Gastrocnemius medialis (tissue), 4 donors: ENCODE measurements around the gene SLC7A6. TPM values are rescaled to one million over a fixed set of nuclear protein-coding genes. Genes with fewer than 3 reads are reported as not detected.
A peak's percentile ranks its signal among the peaks of the same experiment; 100 is the strongest.

ENCODE experiments used
- ATAC-seq, 2 donors: fragments of 150-250 bp; one replicate each; pipeline ENCODE4 v1.9.1; 2016
- DNase-seq, 2 donors: peaks; one replicate each; pipeline ENCODE4 v3.0.0-alpha.2; 2019
- H3K27ac ChIP-seq, 4 donors: fragments of 200-600 bp; sonication (generic); 1 replicate in 1 of 4; 2 replicates in 3 of 4; pipeline ENCODE4 v1.5.1; 2016 to 2018; ENCODE audit warnings: mild to moderate bottlenecking in 2 of 4, moderate library complexity in 1 of 4
- H3K27me3 ChIP-seq, 3 donors: fragments of 200-600 bp; sonication (generic) in 2 of 3; 1 replicate in 1 of 3; 2 replicates in 2 of 3; pipeline versions ENCODE4 v1.5.1 to v1.6.0; 2016 to 2019; ENCODE audit warnings: mild to moderate bottlenecking in 1 of 3, moderate library complexity in 1 of 3
- H3K36me3 ChIP-seq, 2 donors: fragments of 200-600 bp; sonication (generic) in 1 of 2; one replicate each; pipeline ENCODE4 v1.5.1; 2017 to 2018
- H3K4me1 ChIP-seq, 2 donors: fragments of 200-600 bp; sonication (generic) in 1 of 2; one replicate each; pipeline ENCODE4 v1.5.1; 2016 to 2017; ENCODE audit warnings: mild to moderate bottlenecking in 2 of 2
- H3K4me3 ChIP-seq, 4 donors: fragments of 200-600 bp; sonication (generic) in 3 of 4; 1 replicate in 1 of 4; 2 replicates in 3 of 4; pipeline ENCODE4 v1.5.1; 2016 to 2019; ENCODE audit warnings: mild to moderate bottlenecking in 2 of 4
- H3K9me3 ChIP-seq, 3 donors: fragments of 200-600 bp; sonication (generic) in 2 of 3; 1 replicate in 1 of 3; 2 replicates in 2 of 3; pipeline ENCODE4 v1.5.1; 2016 to 2019
- CTCF ChIP-seq, 5 experiments: fragments of 450-650 bp in 3 of 5; fragments of 200-600 bp in 2 of 5; sonication (generic) in 2 of 5; IDR thresholded peaks in 4 of 5; conservative IDR thresholded peaks in 1 of 5; 1 replicate in 4 of 5; 2 replicates in 1 of 5; pipeline ENCODE4 v1.5.1; 2016 to 2019; ENCODE audit warnings: antibody characterized with exemption in 5 of 5, mild to moderate bottlenecking in 3 of 5, moderate library complexity in 3 of 5
- POLR2A ChIP-seq, 2 donors: fragments of 450-650 bp; IDR thresholded peaks; one replicate each; pipeline ENCODE4 v1.6.1; 2017; ENCODE audit warnings: antibody characterized with exemption in 2 of 2, mild to moderate bottlenecking in 2 of 2, moderate library complexity in 2 of 2
- in situ Hi-C, 4 donors: fragments of 200-750 bp; cut with MboI; loops; one replicate each; pipeline versions ENCODE4 v1.15.0 to v1.8.0; 2017; ENCODE audit warnings: low sequenced_read_pairs in 4 of 4
- intact Hi-C: fragments of 100-400 bp; cut with DNase I; formaldehyde crosslinking; loops from one replicate; pipeline ENCODE4 v1.15.1; 2023; ENCODE audit warnings: low total_unique reads
- total RNA-seq, 4 donors: library from RNA; depleted of rRNA; stranded (reverse); fragments of >200 nt; gene quantifications; one replicate each; pipeline versions ENCODE4 v1.1.0 to v1.2.3, GENCODE V29; 2016

The SLC7A6 gene
- total RNA-seq, 4 donors from 2014 or later = 97.3 to 205 (median 117) TPM

- intact Hi-C loops (no loop called here), in situ Hi-C loops (loop anchor here in 2 of 4 donors (25.0 kb wide), 1 partner anchor 257 kb away; the partner anchor contains the start of gene NFATC3 (in 2 of the 2))
- TF ChIP-seq CTCF (IDR thresholded peaks at IDR 0.05 in 4 of 5, conservative IDR thresholded peaks at IDR 0.05 in 1 of 5) = no peak
- no peak for TF ChIP-seq POLR2A (IDR thresholded peaks at IDR 0.05)
- no peak for ATAC-seq
- H3K4me1 ChIP-seq = peaks cover 59 to 72% of the 10 kb centered on the region in 2 donors
- peak; percentile 27 to 54 for DNase-seq
- H3K4me3 ChIP-seq = no peak overlapping the region
- H3K27me3 ChIP-seq = no peaks in the 10 kb centered on the region
- peak overlapping the region; percentile 80 to 94 (median 89) for H3K27ac ChIP-seq
- no peaks in the 10 kb centered on the region for H3K9me3 ChIP-seq
- peaks cover 0 to 39% of the 10 kb centered on the region in 2 donors for H3K36me3 ChIP-seq
These were observed 79.9 kb downstream of the SLC7A6 start for GRCh38 chr16:68344252-68344651.

GRCh38 chr16:68345351-68345810, 81.1 kb downstream of the SLC7A6 start:
- in situ Hi-C loops = loop anchor here in 2 of 4 donors (25.0 kb wide), 1 partner anchor 258 kb away; the partner anchor contains the start of gene NFATC3 (in 2 of the 2)

GRCh38 chr16:68345958-68346635, 81.8 kb downstream of the SLC7A6 start:
- Histone ChIP-seq H3K4me3 (no peak overlapping the region), H3K27ac (peak overlapping the region; percentile 80 to 94 (median 89)), H3K27me3 (no peaks in the 10 kb centered on the region), H3K36me3 (peaks cover 0 to 20% of the 10 kb centered on the region in 2 donors), H3K9me3 (no peaks in the 10 kb centered on the region), H3K4me1 (peaks cover 60 to 68% of the 10 kb centered on the region in 2 donors)
- in situ Hi-C loops = loop anchor here in 2 of 4 donors (25.0 kb wide), 1 partner anchor 259 kb away; the partner anchor contains the start of gene NFATC3 (in 2 of the 2)
- DNase-seq (peak; percentile 23 to 58), ATAC-seq (peak; percentile 43 to 52)
- intact Hi-C loops = loop anchor here (1.0 kb wide), 1 partner anchor 164 kb away; no protein-coding TSS in a partner anchor
- TF ChIP-seq CTCF (IDR thresholded peaks at IDR 0.05 in 4 of 5, conservative IDR thresholded peaks at IDR 0.05 in 1 of 5) = peak in 2 of 5 experiments; percentile 13 to 34
- TF ChIP-seq POLR2A (IDR thresholded peaks at IDR 0.05) = no peak

More at GRCh38 chr16:68345351-68345810, 81.1 kb downstream of the SLC7A6 start:
- H3K9me3 ChIP-seq = no peaks in the 10 kb centered on the region
- no peaks in the 10 kb centered on the region for H3K27me3 ChIP-seq
- TF ChIP-seq CTCF (IDR thresholded peaks at IDR 0.05 in 4 of 5, conservative IDR thresholded peaks at IDR 0.05 in 1 of 5) (no peak), POLR2A (IDR thresholded peaks at IDR 0.05) (peak; percentile 25 to 36)
- ATAC-seq (peak; percentile 84 to 87), DNase-seq (peak; percentile 85 to 89)
- peaks cover 59 to 75% of the 10 kb centered on the region in 2 donors for H3K4me1 ChIP-seq
- intact Hi-C loops = no loop called here
- H3K4me3 ChIP-seq = no peak overlapping the region
- peaks cover 0 to 27% of the 10 kb centered on the region in 2 donors for H3K36me3 ChIP-seq
- H3K27ac ChIP-seq = peak overlapping the region; percentile 80 to 94 (median 89)

- TF ChIP-seq CTCF (IDR thresholded peaks at IDR 0.05 in 4 of 5, conservative IDR thresholded peaks at IDR 0.05 in 1 of 5) (no peak), POLR2A (IDR thresholded peaks at IDR 0.05) (no peak)
- Histone ChIP-seq H3K9me3 (no peaks in the 10 kb centered on the region), H3K4me3 (no peak overlapping the region), H3K27me3 (no peaks in the 10 kb centered on the region), H3K27ac (peak overlapping the region; percentile 80 to 94 (median 89)), H3K4me1 (peaks cover 51 to 59% of the 10 kb centered on the region in 2 donors), H3K36me3 (peaks cover 0 to 27% of the 10 kb centered on the region in 2 donors)
- ATAC-seq = peak in 1 of 2 donors; percentile 7
- in situ Hi-C loops = loop anchor here in 2 of 4 donors (25.0 kb wide), 1 partner anchor 260 kb away; the partner anchor contains the start of gene NFATC3 (in 2 of the 2)
- intact Hi-C loops = loop anchor here (1.0 kb wide), 1 partner anchor 163 kb away; no protein-coding TSS in a partner anchor
- DNase-seq = peak; percentile 32 to 43
These were observed 82.7 kb downstream of the SLC7A6 start for GRCh38 chr16:68346892-68347480.
